HepG2 (cell line): ENCODE measurements around the gene SCARB2. TPM values are rescaled to one million over a fixed set of nuclear protein-coding genes. Genes with fewer than 3 reads are reported as not detected.

Source experiments
- CEBPB ChIP-seq: IDR thresholded peaks from 2 replicates; pipeline ENCODE4 v1.6.1; 2011; ENCODE audit warnings: low read depth, low read length, improper control_type of control experiment, borderline replicate concordance
- DR1 ChIP-seq: sonication (generic); formaldehyde crosslinking; IDR thresholded peaks from 2 replicates; pipeline ENCODE4 v1.8.0; 2021; ENCODE audit warnings: mild to moderate bottlenecking, missing genetic modification reagents, inconsistent platforms
- FOXP4 ChIP-seq: sonication (generic); formaldehyde crosslinking; IDR thresholded peaks from 2 replicates; pipeline ENCODE4 v1.4.0; 2020; ENCODE audit warnings: missing genetic modification reagents
- HMGXB3 ChIP-seq: sonication (generic); formaldehyde crosslinking; IDR thresholded peaks from 2 replicates; pipeline ENCODE4 v1.4.0; 2020; ENCODE audit warnings: missing genetic modification reagents, borderline replicate concordance
- LCORL ChIP-seq, 2 experiments: fragments of 450-650 bp in 1 of 2; sonication (generic) in 1 of 2; formaldehyde crosslinking in 1 of 2; IDR thresholded peaks; 2 replicates each; pipeline versions ENCODE4 v1.5.0 to v1.6.1; 2017 to 2020; ENCODE audit warnings: antibody characterized with exemption in 1 of 2, missing genetic modification reagents in 1 of 2
- NFKB2 ChIP-seq: sonication (generic); formaldehyde crosslinking; IDR thresholded peaks from 2 replicates; pipeline ENCODE4 v1.4.0; 2020; ENCODE audit warnings: missing genetic modification reagents, borderline replicate concordance
- NFKBIZ ChIP-seq: IDR thresholded peaks from 2 replicates; pipeline ENCODE4 v1.6.1; 2018; ENCODE audit warnings: missing genetic modification reagents, missing compliant biosample characterization
- NRL ChIP-seq: sonication (generic); formaldehyde crosslinking; IDR thresholded peaks from 2 replicates; pipeline ENCODE4 v1.5.0; 2020; ENCODE audit warnings: missing genetic modification reagents, mild to moderate bottlenecking, moderate library complexity, borderline replicate concordance
- PBX2 ChIP-seq: IDR thresholded peaks from 2 replicates; pipeline ENCODE4 v1.6.1; 2016; ENCODE audit warnings: control low read depth
- SRF ChIP-seq: IDR thresholded peaks from 2 replicates; pipeline ENCODE4 v1.6.1; 2011; ENCODE audit warnings: mild to moderate bottlenecking, low read depth, low read length, moderate library complexity
- SRSF9 ChIP-seq: fragments of 200-400 bp; formaldehyde crosslinking; IDR thresholded peaks from 2 replicates; pipeline ENCODE4 v1.6.1; 2018; ENCODE audit warnings: borderline replicate concordance, mild to moderate bottlenecking, low read depth, low read length; ENCODE audit not compliant: insufficient read depth, poor library complexity, severe bottlenecking
- U2AF1 ChIP-seq: fragments of 200-400 bp; formaldehyde crosslinking; optimal IDR thresholded peaks from 2 replicates; pipeline ENCODE3; 2017; ENCODE audit warnings: mild to moderate bottlenecking, low read depth, low read length
- ZBTB39 ChIP-seq: sonication (generic); formaldehyde crosslinking; IDR thresholded peaks from 2 replicates; pipeline ENCODE4 v1.5.0; 2020; ENCODE audit warnings: missing genetic modification reagents
- ZFP41 ChIP-seq: sonication (generic); formaldehyde crosslinking; IDR thresholded peaks from 2 replicates; pipeline ENCODE4 v1.4.0; 2020; ENCODE audit warnings: mild to moderate bottlenecking, missing genetic modification reagents, borderline replicate concordance
- ZIK1 ChIP-seq: sonication (generic); formaldehyde crosslinking; IDR thresholded peaks from 2 replicates; pipeline ENCODE4 v1.5.0; 2020; ENCODE audit warnings: mild to moderate bottlenecking, low read depth, missing genetic modification reagents, borderline replicate concordance
- ZKSCAN8 ChIP-seq: IDR thresholded peaks from 2 replicates; pipeline ENCODE4 v1.6.1; 2016; ENCODE audit warnings: borderline replicate concordance, missing genetic modification reagents, missing compliant biosample characterization
- ZNF230 ChIP-seq: sonication (generic); formaldehyde crosslinking; IDR thresholded peaks from 2 replicates; pipeline ENCODE4 v1.4.0; 2020; ENCODE audit warnings: mild to moderate bottlenecking, missing genetic modification reagents
- ZNF740 ChIP-seq: sonication (generic); formaldehyde crosslinking; IDR thresholded peaks from 2 replicates; pipeline ENCODE4 v1.4.0; 2020; ENCODE audit warnings: missing genetic modification reagents
- polyA plus RNA-seq, 8 experiments: library from polyadenylated mRNA; depleted of rRNA in 3 of 8; stranded (reverse) in 7 of 8; unstranded in 1 of 8; fragments of >200 nt; fragmentation: Illumina TruSeq in 4 of 8; extraction: Trizol in 4 of 8; gene quantifications; 2 replicates each; pipeline versions ENCODE4 v1.2.1 to v1.2.3, GENCODE V29; 2011 to 2016; ENCODE audit warnings: low read depth in 4 of 8, missing spikeins in 1 of 8, mixed read lengths in 1 of 8; ENCODE audit not compliant: insufficient read depth in 1 of 8
- total RNA-seq, 5 experiments: library from RNA; depleted of rRNA; stranded (reverse); fragments of >200 nt; fragmentation: Illumina TruSeq; extraction: Trizol; gene quantifications; 2 replicates each; pipeline ENCODE4 v1.2.3, GENCODE V29; 2016; ENCODE audit warnings: low read depth in 1 of 5

SCARB2 gene
- total and polyA plus RNA-seq, 2 of the 13 experiments (the other 11 are each of a cell fraction or from before 2014, with no cell fraction given): 40.6 to 43.4 TPM

- TF ChIP-seq ZFP41 (CRISPR knock-in tag) (no peak), FOXP4 (CRISPR knock-in tag) (peak; percentile 43; the same call in 1 of the 2 replicates), ZNF740 (CRISPR knock-in tag) (no peak; the same call in 1 of the 2 replicates), SRF (peak; percentile 72; the same call in 1 of the 2 replicates), NFKB2 (peak; percentile 86; the same call in 1 of the 2 replicates), DR1 (peak; percentile 81), ZIK1 (CRISPR knock-in tag) (peak; percentile 69; the same call in 1 of the 2 replicates), CEBPB (no peak), SRSF9 (no peak), ZKSCAN8 (CRISPR knock-in tag) (no peak; the same call in 1 of the 2 replicates), HMGXB3 (peak; percentile 74; the same call in 1 of the 2 replicates), LCORL (IDR thresholded peaks at IDR 0.05) (no peak), LCORL (CRISPR knock-in tag; IDR thresholded peaks at IDR 0.05) (peak; percentile 85; the same call in 1 of the 2 replicates), ZNF230 (peak; percentile 86), U2AF1 (no peak), ZBTB39 (CRISPR knock-in tag) (peak; percentile 78; the same call in 1 of the 2 replicates), NFKBIZ (CRISPR knock-in tag) (peak; percentile 75), NRL (peak; percentile 86; the same call in 1 of the 2 replicates), PBX2 (CRISPR knock-in tag) (no peak)
Observed at GRCh38 chr4:76148142-76148865, 65.3 kb downstream of the SCARB2 start, which contains the start of gene NUP54 (continued).
